HG02678 (cell line): Measurements from ENCODE around the gene CFAP92.

Source experiments
- ATAC-seq: cut with Tn5 transposase; IDR thresholded peaks from one replicate; pipeline ENCODE4 v1.9.1; 2021; ENCODE audit warnings: mild to moderate bottlenecking, moderate library complexity; ENCODE audit not compliant: unreplicated experiment

CFAP92 gene, protein sequence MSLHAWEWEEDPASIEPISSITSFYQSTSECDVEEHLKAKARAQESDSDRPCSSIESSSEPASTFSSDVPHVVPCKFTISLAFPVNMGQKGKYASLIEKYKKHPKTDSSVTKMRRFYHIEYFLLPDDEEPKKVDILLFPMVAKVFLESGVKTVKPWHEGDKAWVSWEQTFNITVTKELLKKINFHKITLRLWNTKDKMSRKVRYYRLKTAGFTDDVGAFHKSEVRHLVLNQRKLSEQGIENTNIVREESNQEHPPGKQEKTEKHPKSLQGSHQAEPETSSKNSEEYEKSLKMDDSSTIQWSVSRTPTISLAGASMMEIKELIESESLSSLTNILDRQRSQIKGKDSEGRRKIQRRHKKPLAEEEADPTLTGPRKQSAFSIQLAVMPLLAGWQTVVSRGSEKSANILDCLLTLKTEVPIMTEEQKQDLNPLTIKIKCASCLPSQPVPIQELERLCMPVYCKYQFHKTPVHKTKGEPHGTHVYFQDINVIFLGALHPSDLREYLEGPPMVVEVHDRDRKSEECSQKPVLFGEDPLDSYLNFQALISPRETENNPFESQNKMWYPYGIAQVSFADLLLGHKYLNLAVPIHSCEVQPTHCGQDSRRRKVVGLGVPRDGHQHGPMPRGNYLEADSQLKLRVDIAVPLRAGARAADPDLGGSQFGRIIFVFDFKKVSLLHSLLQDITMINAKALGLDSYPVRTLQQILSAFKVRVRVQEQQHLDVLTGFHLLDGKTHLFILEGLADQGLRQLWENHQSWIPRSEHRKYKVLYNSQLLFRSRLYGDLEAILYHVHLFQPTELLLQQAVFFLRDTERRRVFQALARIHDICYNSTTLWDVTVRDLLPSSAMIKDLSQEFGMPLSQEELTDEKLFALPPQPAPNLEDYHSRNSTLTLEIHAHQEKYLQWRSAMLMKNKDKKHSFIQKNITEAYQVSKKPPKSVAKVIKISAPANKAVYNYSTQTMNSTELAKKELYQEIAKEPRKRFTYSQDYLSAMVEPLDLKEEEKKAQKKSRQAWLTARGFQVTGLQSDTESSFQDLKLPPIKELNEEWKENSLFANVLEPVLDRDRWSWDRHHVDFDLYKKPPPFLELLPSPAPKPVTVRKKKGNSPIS

GRCh38 chr3:128993461-128994172, at the start of gene CFAP92:
Gene CFAP92, minus strand, starts transcription at chr3:128994076. Its CDS starts 772 bp downstream, at chr3:128993304.
- peak; percentile 90 for ATAC-seq

- no peak for ATAC-seq
These were observed 46.9 kb upstream of the CFAP92 start for GRCh38 chr3:129040579-129041300.

GRCh38 chr3:129040039-129040336, 46.1 kb upstream of the CFAP92 start:
- ATAC-seq, result no peak

DNA sequence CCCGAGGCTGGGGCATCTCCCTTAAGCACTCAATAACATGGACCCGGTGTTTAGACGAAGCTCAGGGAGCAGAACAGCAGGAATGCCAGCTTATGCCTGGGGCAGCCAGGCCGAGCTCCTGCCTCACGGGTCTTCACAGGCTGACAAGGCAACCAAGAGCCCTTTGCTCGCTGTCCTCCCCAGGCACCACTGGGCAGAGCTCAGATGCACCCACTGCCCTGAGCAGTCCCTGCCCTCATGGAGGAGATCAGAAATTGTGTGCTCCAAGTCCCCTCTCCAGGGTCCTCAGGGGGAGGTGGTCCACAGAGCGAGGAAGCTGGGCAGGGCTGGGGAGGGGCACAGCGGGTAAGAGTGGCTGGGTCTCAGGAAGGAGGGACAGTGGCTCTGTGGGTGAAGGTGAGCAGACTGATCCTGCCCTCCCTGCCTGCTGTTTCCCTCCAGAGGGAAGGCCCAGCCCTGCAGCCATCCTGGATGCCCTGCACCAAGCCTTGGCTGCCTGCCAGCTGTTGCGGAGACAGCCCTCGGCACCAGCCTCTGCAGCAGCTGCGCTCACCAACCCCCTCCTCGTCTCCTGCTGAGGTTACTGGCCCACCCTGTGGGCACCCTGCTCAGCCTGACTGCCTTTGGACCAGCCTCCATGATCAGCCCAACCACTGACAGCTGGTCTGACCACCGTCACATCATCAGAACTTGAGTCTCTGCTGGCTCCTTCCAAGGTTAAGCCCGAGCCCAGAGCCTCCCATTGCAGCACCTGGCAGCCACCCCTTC, 45.6 kb upstream of the CFAP92 start:
- no peak for ATAC-seq

- ATAC-seq, result no peak
These were observed 44.4 kb upstream of the CFAP92 start for GRCh38 chr3:129038121-129038855.

- ATAC-seq, result no peak
These were observed 43.2 kb upstream of the CFAP92 start for GRCh38 chr3:129037093-129037419.

- ATAC-seq, result no peak
These were observed 42.6 kb upstream of the CFAP92 start for GRCh38 chr3:129036222-129037092.

GRCh38 chr3:129035360-129036221, 41.7 kb upstream of the CFAP92 start:
- no peak for ATAC-seq

- no peak for ATAC-seq
These were observed 40.8 kb upstream of the CFAP92 start for GRCh38 chr3:129034642-129035041.

DNA sequence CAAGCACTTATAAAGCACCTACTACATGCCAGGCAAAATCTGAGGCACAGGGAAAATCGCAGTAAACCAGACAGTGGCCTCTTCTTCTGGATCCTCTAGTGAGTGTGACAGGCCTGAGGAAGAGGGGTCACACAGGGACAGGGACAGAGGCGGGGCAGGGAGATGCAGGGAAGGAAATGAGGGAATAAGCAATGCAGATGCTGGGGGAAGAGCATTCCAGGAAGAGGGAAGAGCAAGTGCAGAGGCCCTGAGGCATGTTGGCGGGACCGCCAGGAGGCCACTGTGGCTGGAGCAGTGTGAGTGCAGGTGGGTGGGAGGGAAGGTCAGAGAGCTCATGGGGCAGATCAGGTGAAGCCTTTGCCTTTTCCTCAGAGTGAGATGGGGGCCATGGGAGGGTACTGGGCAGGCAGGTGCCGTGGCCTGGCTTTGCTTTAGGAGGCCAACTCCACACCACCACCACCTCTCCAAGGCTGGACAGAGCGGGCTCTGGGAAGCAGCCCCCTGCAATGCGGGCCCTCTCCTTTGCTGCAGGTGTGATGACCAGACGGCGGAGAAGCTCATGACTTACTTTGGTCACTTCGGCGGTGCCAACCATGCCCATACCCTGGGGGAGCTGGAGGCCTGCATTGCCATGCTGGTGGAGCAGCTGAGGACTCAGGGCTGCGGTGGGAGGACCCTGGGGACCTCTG, 39.9 kb upstream of the CFAP92 start:
- no peak for ATAC-seq

- ATAC-seq, result no peak
These were observed 39.3 kb upstream of the CFAP92 start for GRCh38 chr3:129033151-129033550.

DNA sequence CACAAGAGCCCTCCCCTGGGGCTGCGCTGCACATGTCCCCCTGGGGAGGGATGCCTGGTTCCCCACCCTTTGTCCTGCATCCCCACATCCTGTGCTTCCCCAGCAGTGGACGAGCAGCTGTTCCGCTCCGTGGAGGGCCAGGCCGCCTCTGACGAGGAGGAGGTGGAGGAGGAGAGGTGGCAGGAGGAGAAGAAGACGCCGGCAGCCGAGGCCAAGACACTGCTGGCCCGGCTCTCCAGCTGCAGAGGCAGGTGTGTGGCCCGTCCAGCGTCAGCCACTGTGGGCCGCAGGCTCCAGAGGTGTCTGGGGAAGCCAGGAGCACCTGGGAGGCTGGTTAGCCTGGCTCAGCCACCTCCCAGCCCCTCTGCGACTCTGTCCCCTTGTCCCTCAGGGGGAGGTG, 38.8 kb upstream of the CFAP92 start:
- ATAC-seq, result no peak

DNA sequence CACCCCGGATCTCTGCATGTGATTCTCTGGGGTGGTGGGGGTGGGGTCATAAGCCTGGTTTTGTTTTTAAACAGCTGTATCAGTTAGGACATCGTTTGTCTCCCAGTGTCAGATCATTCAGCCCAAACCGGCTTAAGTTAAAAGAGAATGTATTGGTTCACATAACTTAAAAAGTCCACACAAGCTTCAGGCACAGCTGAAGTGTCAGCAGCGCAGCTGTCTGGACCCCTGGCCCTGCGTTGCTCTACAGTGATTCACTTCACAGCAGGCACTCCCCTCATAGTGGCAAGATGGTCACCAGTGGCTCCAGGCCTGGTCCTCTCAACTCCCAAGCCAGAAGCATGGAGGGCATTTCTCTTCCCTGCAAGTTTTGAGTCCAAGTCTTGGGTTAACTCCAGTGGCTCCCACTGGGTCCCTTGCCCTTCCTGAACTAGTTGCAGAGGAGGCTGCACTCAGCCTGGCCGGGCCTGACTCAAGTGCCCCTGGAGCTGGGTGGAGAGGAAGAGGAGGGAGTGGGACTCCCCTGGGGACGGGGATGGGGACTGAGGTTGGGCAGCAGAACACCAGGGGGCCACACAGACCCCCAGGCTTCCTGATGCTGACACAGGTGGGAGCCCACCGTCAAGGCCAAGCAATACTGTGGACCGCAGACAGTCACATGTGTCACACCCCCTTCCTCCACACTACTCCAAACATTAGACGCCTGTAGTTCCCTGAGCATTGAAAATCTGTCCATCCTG, 37.8 kb upstream of the CFAP92 start:
- ATAC-seq, result no peak

GRCh38 chr3:129030611-129031010, 36.7 kb upstream of the CFAP92 start:
- ATAC-seq, result no peak

DNA sequence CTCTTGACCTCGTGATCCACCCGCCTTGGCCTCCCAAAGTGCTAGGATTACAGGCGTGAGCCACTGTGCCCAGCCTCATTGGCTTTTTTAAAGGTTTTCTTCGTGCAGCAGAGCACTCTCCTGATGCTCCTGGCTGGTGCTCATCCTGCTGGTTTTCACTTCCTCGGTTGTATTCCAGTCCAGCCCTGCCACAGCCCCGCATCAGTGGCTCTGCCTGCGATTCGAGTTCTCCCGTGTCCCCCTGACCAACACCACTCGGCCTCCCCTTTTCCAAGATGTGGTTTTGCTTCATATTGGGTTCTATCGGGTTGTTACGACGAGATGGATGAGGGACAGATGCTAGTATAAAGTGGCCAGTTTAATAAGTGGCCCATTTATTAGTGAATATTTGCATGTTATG, 35.0 kb upstream of the CFAP92 start:
- ATAC-seq, result no peak

GRCh38 chr3:129027544-129027880, 33.6 kb upstream of the CFAP92 start:
- ATAC-seq, result no peak
